Right cardiac atrium (tissue), 5 donors: ENCODE measurements around the gene C11orf42. TPM values are rescaled to one million over a fixed set of nuclear protein-coding genes. Genes with fewer than 3 reads are reported as not detected.

ENCODE experiments used
- ATAC-seq, 2 donors: fragments of 200-7000 bp; cut with Tn5 transposase; one replicate each; pipeline versions ENCODE4 v1.8.0 to v1.9.1; 2020; ENCODE audit warnings: moderate library complexity in 2 of 2, mild to moderate bottlenecking in 1 of 2
- DNase-seq, 3 donors: peaks; one replicate each; pipeline ENCODE4 v3.0.0-alpha.2; 2020
- H3K27ac ChIP-seq: one replicate; pipeline ENCODE4 v1.5.1; 2013; ENCODE audit warnings: mild to moderate bottlenecking, low read length, control low read depth, moderate library complexity
- H3K27me3 ChIP-seq: one replicate; pipeline ENCODE4 v1.6.1; 2013; ENCODE audit not compliant: control insufficient read depth, insufficient read depth
- H3K4me1 ChIP-seq: one replicate; pipeline ENCODE4 v1.6.1; 2013; ENCODE audit warnings: low read length; ENCODE audit not compliant: control insufficient read depth, insufficient read depth
- H3K4me3 ChIP-seq: one replicate; pipeline ENCODE4 v1.5.1; 2013; ENCODE audit warnings: low read length, control low read depth
- H3K9me3 ChIP-seq: one replicate; pipeline ENCODE4 v1.6.1; 2013; ENCODE audit warnings: low read length; ENCODE audit not compliant: control insufficient read depth
- WGBS: extraction: QIAGEN DNeasy Blood & Tissue Kit; methylation state at CpG from one replicate; pipeline ENCODE4 v1.1.7; 2013; 5-methylcytosine and 5-hydroxymethylcytosine counted together
- intact Hi-C, 4 donors: fragments of 100-400 bp; cut with DNase I; formaldehyde crosslinking; loops; one replicate each; pipeline versions ENCODE4 v1.11.0 to v1.14.0; 2022 to 2023
- polyA plus RNA-seq: library from polyadenylated mRNA; stranded (reverse); fragments of 200-250 nt; gene quantifications from one replicate; pipeline ENCODE4 v1.2.3, GENCODE V29; 2013
- total RNA-seq, 4 donors: library from RNA; stranded (reverse); fragmentation: NEBNext Ultra II Directional; extraction: Animal tissue kit (Norgen Biotek cat#: 25700); gene quantifications; one replicate each; pipeline ENCODE4 v1.2.1, GENCODE V29; 2021
- donor health status: healthy with polysubstance abuse.
- donor health status: DM: no; HTN: yes; CAD: no.
- donor health status: DM: no; HTN: no; CAD: no.
- donor health status: DM: no; HTN: yes; CAD: no; lungs with severe emphysema.
- donor health status: DM: yes; HTN: yes; CAD: no.

The C11orf42 gene
- total and polyA plus RNA-seq, 5 donors, result not detected

DNA sequence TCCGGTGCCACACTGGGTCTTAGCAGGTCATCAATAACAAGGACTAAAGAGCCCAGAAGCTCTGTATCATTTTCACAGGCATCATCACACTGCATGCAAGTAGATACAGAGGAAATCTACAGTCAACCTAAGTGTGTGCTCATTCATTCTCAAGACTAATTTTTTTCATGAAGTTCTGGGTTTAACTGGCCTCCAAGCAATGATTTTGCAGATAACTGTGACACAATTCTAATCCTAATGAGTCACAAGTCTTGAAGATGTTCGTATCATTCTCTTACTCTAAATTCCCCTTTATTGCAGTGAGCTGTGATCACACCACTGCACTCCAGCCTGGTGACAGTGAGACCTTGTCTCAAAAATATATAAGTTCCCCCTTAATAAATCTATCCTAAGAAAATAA lies 3.9 kb upstream of the C11orf42 start:
- intact Hi-C loops, result no loop called here
- 73% methylated on average over 2 of the region's 2 CpGs for WGBS
- DNase-seq (no peak), ATAC-seq (no peak)
- Histone ChIP-seq H3K9me3 (no peaks in the 10 kb centered on the region), H3K27me3 (no peaks in the 10 kb centered on the region), H3K4me1 (no peaks in the 10 kb centered on the region), H3K27ac (no peak overlapping the region), H3K4me3 (no peak overlapping the region)

DNA sequence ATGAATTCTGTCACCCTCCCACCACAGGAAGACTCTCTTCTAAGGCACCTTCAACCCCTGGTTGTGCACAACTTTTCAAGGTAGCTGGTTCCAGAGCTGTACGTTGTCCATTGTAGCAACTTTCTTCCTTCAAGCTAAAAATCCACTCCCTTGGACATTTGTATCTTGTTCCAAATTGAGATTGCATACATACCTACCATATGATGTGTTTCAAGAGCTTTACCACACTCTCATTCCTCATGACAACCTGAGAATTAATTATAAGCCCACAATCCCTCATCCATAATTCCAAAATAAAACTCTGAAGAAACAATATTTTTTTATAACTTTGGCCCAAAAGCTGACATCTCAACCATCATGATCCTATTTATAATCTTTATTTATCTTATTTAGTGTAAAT lies 3.3 kb upstream of the C11orf42 start:
- intact Hi-C loops, result no loop called here
- no peaks in the 10 kb centered on the region for H3K27me3 ChIP-seq
- WGBS, result 80% methylated on average over 1 of the region's 1 CpG
- ATAC-seq (no peak), DNase-seq (no peak)
- H3K27ac ChIP-seq, result no peak overlapping the region
- H3K9me3 ChIP-seq, result no peaks in the 10 kb centered on the region
- H3K4me1 ChIP-seq, result no peaks in the 10 kb centered on the region
- H3K4me3 ChIP-seq, result no peak overlapping the region

DNA sequence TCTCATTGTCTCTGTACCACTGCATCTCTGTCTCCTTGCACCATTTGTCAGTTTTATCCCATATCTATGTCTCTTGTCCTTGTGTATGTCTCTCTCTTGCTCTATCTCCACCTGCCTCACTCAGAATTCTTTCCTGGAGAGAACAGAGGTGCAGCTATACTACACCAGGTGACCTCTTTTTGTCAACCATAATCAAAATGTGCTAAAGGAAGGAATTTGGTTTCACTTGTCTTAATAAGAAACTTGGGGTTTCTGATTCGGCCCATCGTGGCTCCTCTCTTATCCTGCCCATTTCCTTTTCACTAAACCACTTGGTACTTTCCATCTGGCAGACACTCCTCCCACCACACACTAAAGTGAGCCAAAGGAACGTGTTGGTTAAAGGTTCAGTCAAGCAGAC lies 2.0 kb upstream of the C11orf42 start:
- 66% methylated on average over 3 of the region's 3 CpGs for WGBS
- Histone ChIP-seq H3K27ac (no peak overlapping the region), H3K4me3 (no peak overlapping the region)

DNA sequence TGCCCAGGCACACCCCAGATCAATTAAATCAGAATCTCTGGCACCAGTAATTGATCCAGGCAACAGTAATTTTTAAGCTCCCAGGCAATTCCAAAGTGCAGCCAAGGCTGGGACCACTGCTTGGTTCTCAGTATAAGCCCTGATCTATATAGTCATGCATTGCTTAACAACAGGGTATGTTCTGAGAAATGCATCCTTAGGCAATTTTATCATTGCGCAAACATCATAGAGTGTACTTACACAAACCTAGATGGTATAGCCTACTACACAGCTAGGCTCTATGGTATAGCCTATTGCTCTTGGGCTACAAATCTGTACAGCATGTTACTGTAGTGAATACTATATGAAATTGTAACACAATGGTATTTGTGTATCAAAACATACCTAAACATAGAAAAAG lies 651 bp upstream of the C11orf42 start:
- intact Hi-C loops, result no loop called here
- H3K9me3 ChIP-seq, result no peaks in the 10 kb centered on the region

More for the DNA sequence above, 2.0 kb upstream of the C11orf42 start:
- no peaks in the 10 kb centered on the region for H3K27me3 ChIP-seq
- no peaks in the 10 kb centered on the region for H3K9me3 ChIP-seq
- ATAC-seq (no peak), DNase-seq (no peak)
- intact Hi-C loops, result no loop called here
- H3K4me1 ChIP-seq, result no peaks in the 10 kb centered on the region

DNA sequence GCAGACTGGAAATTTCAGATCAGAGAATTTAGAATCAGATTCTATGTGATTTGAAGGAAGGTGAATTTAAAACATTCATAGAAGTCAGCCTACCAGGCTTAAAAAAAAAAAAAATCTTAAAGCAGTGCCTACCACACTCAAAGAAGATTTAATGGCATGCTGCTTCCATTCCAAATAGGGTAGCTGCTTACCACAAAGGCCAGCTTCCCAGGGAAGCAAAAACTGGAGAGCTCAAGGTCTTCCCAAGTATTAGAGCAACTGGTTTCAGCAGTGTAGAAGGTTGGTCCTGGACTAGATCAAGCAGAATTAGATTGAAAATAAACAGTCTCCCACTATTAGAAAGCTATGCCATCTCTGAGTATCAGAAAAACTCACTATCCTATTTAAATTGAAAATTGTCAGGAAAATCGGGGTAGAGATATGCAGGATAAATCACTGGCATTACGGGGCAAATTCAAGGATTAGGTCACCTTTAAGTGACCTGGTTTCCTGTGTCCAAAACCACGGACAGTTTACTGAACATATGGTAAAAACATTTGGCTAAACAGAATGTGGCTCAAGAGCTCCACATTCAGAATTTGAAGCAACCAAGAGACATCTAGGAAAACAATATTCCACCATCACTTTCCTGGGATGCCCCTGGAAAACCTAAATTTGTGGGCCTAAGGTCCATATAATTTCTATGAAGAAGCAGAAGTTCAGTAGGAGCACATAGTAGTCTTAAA lies 1.3 kb downstream of the C11orf42 start:
- Histone ChIP-seq H3K27me3 (no peaks in the 10 kb centered on the region), H3K4me3 (no peak overlapping the region), H3K9me3 (no peaks in the 10 kb centered on the region), H3K27ac (no peak overlapping the region), H3K4me1 (no peaks in the 10 kb centered on the region)
- no peak for DNase-seq
- no peak for ATAC-seq
- 69% methylated on average over 3 of the region's 3 CpGs for WGBS
- intact Hi-C loops, result no loop called here

More for the DNA sequence above, 651 bp upstream of the C11orf42 start:
- no peak overlapping the region for H3K4me3 ChIP-seq
- no peak for DNase-seq
- no peak for ATAC-seq
- WGBS, result 99% methylated on average over 1 of the region's 1 CpG
- no peaks in the 10 kb centered on the region for H3K27me3 ChIP-seq
- no peak overlapping the region for H3K27ac ChIP-seq
- no peaks in the 10 kb centered on the region for H3K4me1 ChIP-seq

DNA sequence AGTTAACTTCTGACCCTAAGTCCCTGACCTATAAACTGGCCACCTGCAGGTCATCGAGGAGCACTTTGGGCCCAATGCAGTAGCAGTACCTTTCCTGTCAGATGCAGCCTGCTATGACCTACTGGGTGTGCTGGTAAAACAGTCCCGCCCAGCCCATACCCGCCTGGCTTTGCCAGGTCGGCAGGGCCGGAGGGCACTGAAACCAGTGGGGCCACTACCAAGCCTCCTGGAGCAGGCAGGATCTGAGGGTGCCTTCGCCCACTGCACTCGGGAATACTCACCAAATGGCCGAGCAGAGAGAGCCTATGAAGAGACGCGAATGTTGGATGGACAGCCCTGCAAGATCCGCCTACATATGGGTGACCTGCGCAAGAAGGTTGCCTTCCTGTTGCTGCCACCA lies 4.4 kb downstream of the C11orf42 start:
- DNase-seq (no peak), ATAC-seq (no peak)
- H3K4me1 ChIP-seq, result no peaks in the 10 kb centered on the region
- H3K27me3 ChIP-seq, result no peaks in the 10 kb centered on the region
- WGBS, result 97% methylated on average over 12 of the region's 12 CpGs
- intact Hi-C loops, result no loop called here
- no peak overlapping the region for H3K27ac ChIP-seq
- no peaks in the 10 kb centered on the region for H3K9me3 ChIP-seq
- H3K4me3 ChIP-seq, result no peak overlapping the region

DNA sequence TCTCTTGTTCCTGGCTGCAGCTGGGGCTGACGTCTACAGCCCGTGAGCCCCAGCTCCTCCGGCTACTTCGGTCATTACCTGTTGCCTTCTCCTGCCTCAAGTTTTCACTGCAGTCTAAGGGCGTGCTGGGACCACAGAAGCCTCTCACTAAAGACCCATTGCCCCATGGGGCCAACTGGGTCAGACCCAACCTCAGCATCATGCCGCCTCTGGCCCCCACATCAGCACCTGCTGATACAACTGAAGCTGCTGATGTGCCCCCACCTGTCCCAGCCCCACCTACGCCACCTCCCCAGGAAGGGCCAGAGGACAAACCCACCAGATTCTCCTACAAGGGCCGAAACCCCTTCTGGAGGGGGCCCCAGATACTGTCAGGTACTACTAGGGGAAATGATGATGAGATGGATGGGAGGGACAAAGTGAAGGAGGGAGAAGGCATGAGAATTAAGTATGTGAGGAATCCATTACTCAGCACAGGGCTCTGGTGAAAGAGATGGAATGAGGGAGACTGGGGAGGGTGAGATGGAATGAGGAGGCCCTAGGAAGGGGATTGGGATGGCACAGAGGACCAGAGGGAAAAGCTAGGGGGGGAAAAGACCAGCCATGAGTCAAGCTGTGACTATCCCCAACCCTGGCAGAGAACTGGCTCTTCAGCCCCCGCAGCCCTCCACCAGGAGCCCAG lies 5.1 kb downstream of the C11orf42 start:
- WGBS, result 97% methylated on average over 9 of the region's 9 CpGs
- Histone ChIP-seq H3K9me3 (no peaks in the 10 kb centered on the region), H3K27me3 (no peaks in the 10 kb centered on the region), H3K4me3 (no peak overlapping the region), H3K4me1 (no peaks in the 10 kb centered on the region), H3K27ac (no peak overlapping the region)
- peak; percentile 30 to 32 for ATAC-seq
- intact Hi-C loops, result no loop called here
- no peak for DNase-seq

DNA sequence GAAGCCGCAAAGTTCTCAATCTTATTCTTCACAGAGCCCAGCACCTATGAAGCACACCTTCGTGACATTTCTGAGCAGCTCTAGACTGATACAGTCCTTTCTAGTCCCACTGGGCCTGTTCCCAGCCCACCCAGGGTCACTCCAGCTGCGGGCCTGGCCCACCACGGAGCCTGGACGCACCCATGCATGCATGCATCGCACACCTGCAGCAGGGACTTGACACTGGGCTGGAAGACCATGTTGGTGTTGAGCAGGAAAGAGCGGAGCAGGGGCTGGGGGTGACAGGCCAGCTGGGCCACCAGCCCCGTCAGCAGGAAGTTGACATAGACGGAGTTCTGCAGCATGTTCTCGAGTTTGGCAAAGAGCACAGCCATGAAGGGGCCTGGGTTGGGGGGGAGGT lies 9.2 kb downstream of the C11orf42 start:
- 95% methylated on average over 10 of the region's 10 CpGs for WGBS
- no peak overlapping the region for H3K27ac ChIP-seq
- H3K27me3 ChIP-seq, result no peaks in the 10 kb centered on the region
- no peak overlapping the region for H3K4me3 ChIP-seq
- no peaks in the 10 kb centered on the region for H3K4me1 ChIP-seq
- intact Hi-C loops, result no loop called here
- no peaks in the 10 kb centered on the region for H3K9me3 ChIP-seq
- no peak for DNase-seq
- ATAC-seq, result no peak

DNA sequence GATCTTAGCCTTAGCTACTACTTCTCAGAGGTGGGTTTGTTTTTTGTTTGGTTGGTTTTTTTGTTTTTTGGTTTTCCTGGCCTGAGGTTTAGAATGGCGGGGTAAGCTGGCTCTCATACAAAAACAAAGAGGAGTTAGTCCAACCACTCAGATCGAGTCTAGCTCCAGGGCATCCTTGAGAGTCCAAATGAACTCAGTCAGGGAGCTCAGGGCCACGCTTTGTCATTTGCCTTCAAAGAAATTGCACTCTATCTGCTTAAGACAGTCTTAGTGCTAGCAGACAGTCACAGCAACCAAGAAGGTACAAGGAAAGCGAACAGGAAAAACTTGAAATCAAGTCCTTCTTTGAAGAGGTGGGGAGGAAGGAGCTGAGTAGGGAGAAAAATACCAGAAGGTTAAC lies 11.1 kb downstream of the C11orf42 start:
- Histone ChIP-seq H3K9me3 (no peaks in the 10 kb centered on the region), H3K27ac (no peak overlapping the region), H3K4me3 (no peak overlapping the region), H3K4me1 (peaks cover 3% of the 10 kb centered on the region), H3K27me3 (no peaks in the 10 kb centered on the region)
- 86% methylated on average over 4 of the region's 4 CpGs for WGBS
- intact Hi-C loops, result no loop called here
- ATAC-seq, result no peak
- DNase-seq, result no peak

DNA sequence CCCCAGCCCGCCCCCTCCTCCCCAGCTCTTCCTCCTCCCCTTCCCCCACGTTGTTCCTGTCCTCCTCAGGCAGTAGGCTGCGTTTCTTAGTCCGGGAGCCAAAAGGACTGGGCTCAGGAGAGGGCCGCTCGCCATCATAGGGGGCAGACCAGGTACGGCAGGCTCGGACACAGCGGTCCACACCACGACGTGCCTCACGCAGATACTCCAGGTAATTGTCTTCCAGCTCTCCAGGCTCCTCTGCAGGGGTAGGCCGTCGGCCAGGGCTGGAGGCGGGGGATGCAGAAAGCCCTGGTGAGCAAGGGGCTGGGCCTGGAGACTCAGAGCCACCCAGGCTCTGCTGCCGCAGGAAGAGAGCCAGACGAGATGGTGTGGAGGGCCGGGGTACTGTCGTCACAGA lies 12.4 kb downstream of the C11orf42 start:
- Histone ChIP-seq H3K4me1 (peaks cover 3% of the 10 kb centered on the region), H3K27ac (no peak overlapping the region), H3K27me3 (no peaks in the 10 kb centered on the region), H3K4me3 (no peak overlapping the region), H3K9me3 (no peaks in the 10 kb centered on the region)
- 89% methylated on average over 19 of the region's 19 CpGs for WGBS
- peak in 1 of 3 donors; percentile 49 for DNase-seq
- no peak for ATAC-seq
- intact Hi-C loops, result no loop called here

DNA sequence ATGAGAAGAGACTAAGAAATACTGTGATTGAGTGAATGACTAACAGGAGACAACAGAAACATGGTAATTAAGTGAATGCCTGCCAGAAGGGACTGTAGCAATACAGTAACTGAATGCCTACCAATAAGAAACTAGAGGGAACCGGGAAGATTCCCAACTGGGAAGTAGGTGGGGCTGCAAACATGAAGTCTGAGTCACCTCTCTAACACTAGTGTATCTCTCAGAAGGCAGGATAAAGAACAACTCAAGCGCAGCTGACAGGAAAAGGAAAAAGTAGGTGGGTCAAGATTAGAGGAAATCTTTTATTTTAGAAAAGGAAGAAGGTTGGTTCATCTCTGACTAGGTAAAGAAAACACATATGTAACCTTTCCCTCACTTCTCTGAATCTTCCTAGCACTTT lies 14.0 kb downstream of the C11orf42 start:
- no peak overlapping the region for H3K27ac ChIP-seq
- H3K27me3 ChIP-seq, result no peaks in the 10 kb centered on the region
- no peaks in the 10 kb centered on the region for H3K9me3 ChIP-seq
- no peak overlapping the region for H3K4me3 ChIP-seq
- ATAC-seq, result peak; percentile 83 to 96
- WGBS, result 45% methylated on average over 2 of the region's 2 CpGs
- DNase-seq, result peak in 1 of 3 donors; percentile 37
- intact Hi-C loops, result no loop called here
- H3K4me1 ChIP-seq, result peaks cover 5% of the 10 kb centered on the region
